ENCODE data around the gene CABLES2.

DNA sequence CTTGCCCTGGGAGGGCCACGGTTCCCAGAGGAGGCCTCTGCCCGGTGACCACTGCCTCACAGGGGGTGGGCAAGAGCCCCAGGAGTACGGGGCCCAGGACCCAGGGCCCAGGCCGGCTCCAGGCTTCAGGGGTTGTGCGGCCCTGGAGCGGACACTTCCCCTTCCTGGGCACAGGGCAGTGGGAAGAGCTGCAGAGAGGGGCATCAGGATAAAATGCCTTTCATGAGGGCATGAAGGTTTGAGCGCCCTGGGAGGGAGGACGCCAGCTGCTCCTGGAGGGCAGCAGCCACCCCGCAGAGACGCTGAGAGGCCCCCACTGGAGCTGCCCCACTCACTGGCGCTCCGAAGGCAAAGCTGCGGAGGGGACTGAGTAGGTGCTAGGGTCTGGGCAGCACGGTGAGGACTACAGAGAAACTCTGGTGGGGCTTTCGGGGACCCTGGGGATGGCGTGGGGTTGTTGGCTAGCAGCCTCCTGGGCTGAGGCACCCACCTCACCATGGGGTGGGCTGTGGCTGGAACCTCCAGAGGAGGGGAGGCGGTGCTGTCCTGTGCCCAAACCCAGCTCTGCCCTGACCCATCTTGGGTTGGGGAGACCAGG, 50.4 kb downstream of the CABLES2 start:
- TF ChIP-seq RAD21 (IDR thresholded peaks at IDR 0.05; ENCODE audit: low read length) (no peak), POLR2A (IDR thresholded peaks at IDR 0.05; ENCODE audit: low read depth, low read length) (no peak), MAZ (IDR thresholded peaks at IDR 0.05; ENCODE audit: borderline replicate concordance, low read depth, low read length) (no peak), RFX5 (IDR thresholded peaks at IDR 0.05; ENCODE audit: low read depth, low read length) (no peak), SMC3 (IDR thresholded peaks at IDR 0.05; ENCODE audit: low read depth, low read length) (no peak), RCOR1 (IDR thresholded peaks at IDR 0.05; ENCODE audit: insufficient replicate concordance, low read length) (no peak)
- TF ChIP-seq, protein P1, sequence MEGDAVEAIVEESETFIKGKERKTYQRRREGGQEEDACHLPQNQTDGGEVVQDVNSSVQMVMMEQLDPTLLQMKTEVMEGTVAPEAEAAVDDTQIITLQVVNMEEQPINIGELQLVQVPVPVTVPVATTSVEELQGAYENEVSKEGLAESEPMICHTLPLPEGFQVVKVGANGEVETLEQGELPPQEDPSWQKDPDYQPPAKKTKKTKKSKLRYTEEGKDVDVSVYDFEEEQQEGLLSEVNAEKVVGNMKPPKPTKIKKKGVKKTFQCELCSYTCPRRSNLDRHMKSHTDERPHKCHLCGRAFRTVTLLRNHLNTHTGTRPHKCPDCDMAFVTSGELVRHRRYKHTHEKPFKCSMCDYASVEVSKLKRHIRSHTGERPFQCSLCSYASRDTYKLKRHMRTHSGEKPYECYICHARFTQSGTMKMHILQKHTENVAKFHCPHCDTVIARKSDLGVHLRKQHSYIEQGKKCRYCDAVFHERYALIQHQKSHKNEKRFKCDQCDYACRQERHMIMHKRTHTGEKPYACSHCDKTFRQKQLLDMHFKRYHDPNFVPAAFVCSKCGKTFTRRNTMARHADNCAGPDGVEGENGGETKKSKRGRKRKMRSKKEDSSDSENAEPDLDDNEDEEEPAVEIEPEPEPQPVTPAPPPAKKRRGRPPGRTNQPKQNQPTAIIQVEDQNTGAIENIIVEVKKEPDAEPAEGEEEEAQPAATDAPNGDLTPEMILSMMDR (conservative IDR thresholded peaks at IDR 0.05; ENCODE audit: low read depth, low read length) = no peak
- TF ChIP-seq, protein P2, sequence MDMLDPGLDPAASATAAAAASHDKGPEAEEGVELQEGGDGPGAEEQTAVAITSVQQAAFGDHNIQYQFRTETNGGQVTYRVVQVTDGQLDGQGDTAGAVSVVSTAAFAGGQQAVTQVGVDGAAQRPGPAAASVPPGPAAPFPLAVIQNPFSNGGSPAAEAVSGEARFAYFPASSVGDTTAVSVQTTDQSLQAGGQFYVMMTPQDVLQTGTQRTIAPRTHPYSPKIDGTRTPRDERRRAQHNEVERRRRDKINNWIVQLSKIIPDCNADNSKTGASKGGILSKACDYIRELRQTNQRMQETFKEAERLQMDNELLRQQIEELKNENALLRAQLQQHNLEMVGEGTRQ (IDR thresholded peaks at IDR 0.05; ENCODE audit: low read depth, low read length) = no peak

All from IMR-90 (cell line).